AG04450 (cell line): ENCODE data around the gene PTH2R. TPM values are rescaled to one million over a fixed set of nuclear protein-coding genes. Genes with fewer than 3 reads are reported as not detected.
"Not testable (repeated sequence)": the region's sequence is repeated elsewhere in the genome, so short reads cannot be mapped to it uniquely, and the experiment has no call there.

Experiments used
- CTCF ChIA-PET: fragments of 300-600, 350-600 bp; formaldehyde crosslinking; extraction: SDS; loops from one replicate; lab custom pipeline; 2022; ENCODE audit warnings: antibody characterized with exemption, inconsistent platforms; lab: Charles Lee
- POLR2A ChIA-PET: fragments of 350-600 bp; formaldehyde crosslinking; extraction: SDS; loops from one replicate; lab custom pipeline; 2021; ENCODE audit warnings: antibody characterized with exemption, inconsistent platforms; lab: Yijun Ruan, JAX
- DNase-seq: peaks from one replicate; pipeline ENCODE4 v3.0.0-alpha.2; 2011; ENCODE audit warnings: low read depth, low spot score
- H3K27ac ChIP-seq: one replicate; pipeline ENCODE4 v1.5.1; 2012; ENCODE audit warnings: low read depth, low read length, control low read depth
- H3K27me3 ChIP-seq: one replicate; pipeline ENCODE4 v1.6.0; 2012; ENCODE audit warnings: low read length; ENCODE audit not compliant: control insufficient read depth, insufficient read depth
- H3K4me3 ChIP-seq: 2 replicates; pipeline ENCODE4 v1.5.1; 2011; ENCODE audit warnings: mild to moderate bottlenecking, low read depth, low read length, control low read depth
- H3K9me3 ChIP-seq: 2 replicates; pipeline ENCODE4 v1.5.1; 2012; ENCODE audit warnings: low read length; ENCODE audit not compliant: control insufficient read depth, insufficient read depth
- CTCF ChIP-seq: IDR thresholded peaks from 2 replicates; pipeline ENCODE4 v1.5.1; 2011; ENCODE audit warnings: low read depth, low read length, control low read depth, inconsistent platforms
- polyA plus RNA-seq: library from polyadenylated mRNA; depleted of rRNA; stranded (reverse); fragments of >200 nt; gene quantifications from 2 replicates; pipeline ENCODE4 v1.2.3, GENCODE V29; 2011

The PTH2R gene
- polyA plus RNA-seq, 1 experiment = not detected

GRCh38 chr2:208389940-208390339 is 16.7 kb upstream of the PTH2R start:
- no peaks in the 10 kb centered on the region for H3K27me3 ChIP-seq
- no peak for DNase-seq
- H3K27ac ChIP-seq = no peak overlapping the region
- H3K9me3 ChIP-seq = no peaks in the 10 kb centered on the region
- no peak for TF ChIP-seq CTCF
- ChIA-PET POLR2A (no interaction called here), CTCF (interaction anchor here (1.3 kb wide), 1 partner anchor 17 kb away, joined by 5 read pairs; no protein-coding TSS in a partner anchor)
- no peak overlapping the region for H3K4me3 ChIP-seq

- no peak for DNase-seq
- Histone ChIP-seq H3K4me3 (no peak overlapping the region), H3K27me3 (no peaks in the 10 kb centered on the region), H3K9me3 (no peaks in the 10 kb centered on the region), H3K27ac (no peak overlapping the region)
- TF ChIP-seq CTCF = peak; percentile 34
- POLR2A ChIA-PET = no interaction called here
- CTCF ChIA-PET = interaction anchor here (0.6 to 2.1 kb wide), 7 partner anchors 10 to 942 kb away, joined by 3 to 7 read pairs (median 4); partner anchors contain the start of gene PTH2R
Measured at GRCh38 chr2:208392300-208392699, 14.3 kb upstream of the PTH2R start.

- H3K27me3 ChIP-seq, DNase-seq, H3K4me3 ChIP-seq, CTCF ChIA-PET, H3K27ac ChIP-seq, H3K9me3 ChIP-seq, POLR2A ChIA-PET: not testable (repeated sequence)
Measured at GRCh38 chr2:208396796-208397195, 9.8 kb upstream of the PTH2R start.

- Histone ChIP-seq H3K9me3 (no peaks in the 10 kb centered on the region), H3K27ac (no peak overlapping the region), H3K27me3 (no peaks in the 10 kb centered on the region), H3K4me3 (no peak overlapping the region)
- no peak for DNase-seq
- TF ChIP-seq CTCF = no peak
- ChIA-PET POLR2A (no interaction called here), CTCF (interaction anchor here (0.8 to 1.6 kb wide), 3 partner anchors 23 to 936 kb away, joined by 3 to 6 read pairs (median 3); no protein-coding TSS in a partner anchor)
Measured at GRCh38 chr2:208399201-208399600, 7.4 kb upstream of the PTH2R start.

GRCh38 chr2:208407667-208408066 is 1.1 kb downstream of the PTH2R start:
- CTCF ChIA-PET = interaction anchor here (1.0 to 1.2 kb wide), 3 partner anchors 10 to 926 kb away, joined by 3 to 4 read pairs (median 3); no protein-coding TSS in a partner anchor
- Histone ChIP-seq H3K4me3 (no peak overlapping the region), H3K9me3 (no peaks in the 10 kb centered on the region), H3K27ac (no peak overlapping the region), H3K27me3 (peaks cover 12% of the 10 kb centered on the region)
- peak; percentile 12; the same call in 1 of the 2 replicates for TF ChIP-seq CTCF
- POLR2A ChIA-PET = no interaction called here
- no peak for DNase-seq
